ENCODE data around the gene SDCBP2. TPM values are rescaled to one million over a fixed set of nuclear protein-coding genes. Genes with fewer than 3 reads are reported as not detected.

The SDCBP2 gene
- total RNA-seq, 1 experiment from 2014 or later, result 1.9 TPM

DNA sequence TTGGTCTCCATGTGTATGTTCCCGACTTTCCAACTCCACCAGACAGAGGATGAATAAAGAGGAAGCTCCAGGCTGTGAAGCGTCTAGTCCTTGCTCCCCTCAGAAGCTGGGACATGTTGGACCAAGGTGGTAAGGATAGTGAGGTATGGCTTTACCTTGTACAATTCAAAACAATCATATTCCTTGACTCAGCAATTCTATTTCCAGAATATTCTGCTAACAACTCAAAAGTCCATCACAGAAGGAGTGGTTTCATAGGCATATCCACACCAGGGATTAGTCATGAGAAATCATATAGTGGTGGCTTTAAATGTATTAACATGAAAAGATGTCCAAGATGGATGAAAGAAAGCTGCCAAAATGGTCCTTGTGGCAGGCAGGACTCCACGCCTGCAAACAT, 44.1 kb upstream of the SDCBP2 start:
- no peak overlapping the region for H3K23ac ChIP-seq (ENCODE audit: insufficient read length, low read depth, low read length)
- H3K4me1 Mint-ChIP-seq, result peaks cover 23 to 25% of the 10 kb centered on the region in 2 experiments
- no peak overlapping the region for H2AK5ac ChIP-seq (ENCODE audit: insufficient read length, low read length)
- WGBS (ENCODE audit: extremely low coverage, insufficient read length, low lambda C conversion rate), result no CpG with 5 or more reads among the region's 3 CpGs
- H3K4me3 Mint-ChIP-seq, result no peak overlapping the region
- H3K14ac ChIP-seq (ENCODE audit: insufficient read depth, low read length), result no peak overlapping the region
- H4K5ac ChIP-seq (ENCODE audit: insufficient read length, low read depth, low read length), result no peak overlapping the region
- H3K23me2 ChIP-seq (ENCODE audit: insufficient read length, low read depth, low read length, poor library complexity, severe bottlenecking), result no peaks in the 10 kb centered on the region
- TF ChIP-seq, protein P1, sequence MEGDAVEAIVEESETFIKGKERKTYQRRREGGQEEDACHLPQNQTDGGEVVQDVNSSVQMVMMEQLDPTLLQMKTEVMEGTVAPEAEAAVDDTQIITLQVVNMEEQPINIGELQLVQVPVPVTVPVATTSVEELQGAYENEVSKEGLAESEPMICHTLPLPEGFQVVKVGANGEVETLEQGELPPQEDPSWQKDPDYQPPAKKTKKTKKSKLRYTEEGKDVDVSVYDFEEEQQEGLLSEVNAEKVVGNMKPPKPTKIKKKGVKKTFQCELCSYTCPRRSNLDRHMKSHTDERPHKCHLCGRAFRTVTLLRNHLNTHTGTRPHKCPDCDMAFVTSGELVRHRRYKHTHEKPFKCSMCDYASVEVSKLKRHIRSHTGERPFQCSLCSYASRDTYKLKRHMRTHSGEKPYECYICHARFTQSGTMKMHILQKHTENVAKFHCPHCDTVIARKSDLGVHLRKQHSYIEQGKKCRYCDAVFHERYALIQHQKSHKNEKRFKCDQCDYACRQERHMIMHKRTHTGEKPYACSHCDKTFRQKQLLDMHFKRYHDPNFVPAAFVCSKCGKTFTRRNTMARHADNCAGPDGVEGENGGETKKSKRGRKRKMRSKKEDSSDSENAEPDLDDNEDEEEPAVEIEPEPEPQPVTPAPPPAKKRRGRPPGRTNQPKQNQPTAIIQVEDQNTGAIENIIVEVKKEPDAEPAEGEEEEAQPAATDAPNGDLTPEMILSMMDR (conservative IDR thresholded peaks at IDR 0.05), result no peak
- H3K4me1 ChIP-seq (ENCODE audit: insufficient read depth, low read length), result peaks cover 3% of the 10 kb centered on the region
- H2AFZ ChIP-seq (ENCODE audit: low read length), result no peak overlapping the region
- no peak overlapping the region for H3K4ac ChIP-seq (ENCODE audit: low read depth, low read length)
- no peak overlapping the region for H3K9ac ChIP-seq (ENCODE audit: extremely low read depth, insufficient read length, low read length)
- no peak overlapping the region for H2BK12ac ChIP-seq (ENCODE audit: insufficient read length, low read depth, low read length)
- no peak overlapping the region for H3K4me2 ChIP-seq (ENCODE audit: insufficient read depth, insufficient read length, low read length)
- peaks cover 13 to 58% (median 25%) of the 10 kb centered on the region in 3 experiments; a peak in 6 of 7 replicates for H3K36me3 Mint-ChIP-seq (ENCODE audit: insufficient read depth in 1 of 3, low read depth in 3 of 3)
- no peak overlapping the region for H4K8ac ChIP-seq (replicated peaks; ENCODE audit: insufficient read length, low read depth, low read length)
- no peak overlapping the region for H2BK120ac ChIP-seq (ENCODE audit: low read depth, low read length, poor library complexity, severe bottlenecking)
- peaks cover 17% of the 10 kb centered on the region for H3K79me2 ChIP-seq (ENCODE audit: insufficient read depth, low read length)
- H3K9me3 ChIP-seq (ENCODE audit: control insufficient read depth, low read depth, low read length), result no peaks in the 10 kb centered on the region
- no peak overlapping the region for H2BK20ac ChIP-seq (ENCODE audit: low read depth, low read length, poor library complexity, severe bottlenecking)
- H3K27ac ChIP-seq (ENCODE audit: insufficient read length, low read depth, low read length), result no peak overlapping the region
- H3K27me3 ChIP-seq (ENCODE audit: insufficient read depth, low read length), result no peaks in the 10 kb centered on the region
- H3K56ac ChIP-seq (ENCODE audit: insufficient read length, low read depth, low read length), result no peak overlapping the region
- no peaks in the 10 kb centered on the region for H4K20me1 ChIP-seq (ENCODE audit: control insufficient read depth, insufficient read depth, insufficient read length)
- no peak for DNase-seq
- no peaks in the 10 kb centered on the region for H3K9me3 Mint-ChIP-seq
- H2BK15ac ChIP-seq (ENCODE audit: low read depth, low read length), result no peak overlapping the region
- H3K27me3 Mint-ChIP-seq (ENCODE audit: low read depth), result no peaks in the 10 kb centered on the region
- H3K27ac Mint-ChIP-seq, result no peak overlapping the region
- no peak overlapping the region for H3T11ph ChIP-seq (ENCODE audit: low read length)
- H4K91ac ChIP-seq (ENCODE audit: insufficient read length, low read depth, low read length), result no peak overlapping the region
- H2BK5ac ChIP-seq (ENCODE audit: insufficient read length, low read length), result no peak overlapping the region
- H3K18ac ChIP-seq (ENCODE audit: insufficient read length, low read depth, low read length), result no peak overlapping the region
- peaks cover 11% of the 10 kb centered on the region for H3K79me1 ChIP-seq (ENCODE audit: insufficient read depth, low read depth, low read length, poor library complexity, severe bottlenecking)

Measured in H9 (cell line).